ENCODE data around the gene RSBN1L.

Gene RSBN1L

GRCh38 chr7:77827999-77828398 lies 131.7 kb downstream of the RSBN1L start:
- Histone ChIP-seq H3K27ac (ENCODE audit: poor library complexity, severe bottlenecking) (no peak overlapping the region), H3K27me3 (ENCODE audit: insufficient read depth, poor library complexity, severe bottlenecking) (no peaks in the 10 kb centered on the region), H3K4me1 (ENCODE audit: insufficient read depth, poor library complexity, severe bottlenecking) (no peaks in the 10 kb centered on the region), H3K9me3 (ENCODE audit: severe bottlenecking) (no peaks in the 10 kb centered on the region), H3K36me3 (ENCODE audit: low read depth) (no peaks in the 10 kb centered on the region), H3K4me3 (ENCODE audit: severe bottlenecking) (no peak overlapping the region)
- TF ChIP-seq CTCF (IDR thresholded peaks at IDR 0.05; ENCODE audit: poor library complexity, severe bottlenecking): no peak
- no peak for DNase-seq (ENCODE audit: low spot score)
- ATAC-seq (ENCODE audit: low read depth): no peak

- no peaks in the 10 kb centered on the region for H3K9me3 ChIP-seq (ENCODE audit: severe bottlenecking)
- no peak for DNase-seq (ENCODE audit: low spot score)
- ATAC-seq (ENCODE audit: low read depth): no peak
- no peaks in the 10 kb centered on the region for H3K27me3 ChIP-seq (ENCODE audit: insufficient read depth, poor library complexity, severe bottlenecking)
- no peak for TF ChIP-seq CTCF (IDR thresholded peaks at IDR 0.05; ENCODE audit: poor library complexity, severe bottlenecking)
- peaks cover 14% of the 10 kb centered on the region for H3K4me1 ChIP-seq (ENCODE audit: insufficient read depth, poor library complexity, severe bottlenecking)
- H3K36me3 ChIP-seq (ENCODE audit: low read depth): no peaks in the 10 kb centered on the region
- H3K4me3 ChIP-seq (ENCODE audit: severe bottlenecking): no peak overlapping the region
- H3K27ac ChIP-seq (ENCODE audit: poor library complexity, severe bottlenecking): no peak overlapping the region
Measured at GRCh38 chr7:77830649-77831355, 134.5 kb downstream of the RSBN1L start.

- no peak overlapping the region for H3K4me3 ChIP-seq (ENCODE audit: severe bottlenecking)
- H3K36me3 ChIP-seq (ENCODE audit: low read depth): no peaks in the 10 kb centered on the region
- no peak overlapping the region for H3K27ac ChIP-seq (ENCODE audit: poor library complexity, severe bottlenecking)
- H3K27me3 ChIP-seq (ENCODE audit: insufficient read depth, poor library complexity, severe bottlenecking): no peaks in the 10 kb centered on the region
- H3K4me1 ChIP-seq (ENCODE audit: insufficient read depth, poor library complexity, severe bottlenecking): peaks cover 14% of the 10 kb centered on the region
- no peaks in the 10 kb centered on the region for H3K9me3 ChIP-seq (ENCODE audit: severe bottlenecking)
- ATAC-seq (ENCODE audit: low read depth) (no peak), DNase-seq (ENCODE audit: low spot score) (no peak)
- no peak for TF ChIP-seq CTCF (IDR thresholded peaks at IDR 0.05; ENCODE audit: poor library complexity, severe bottlenecking)
Measured at GRCh38 chr7:77831481-77831880, 135.2 kb downstream of the RSBN1L start.

- H3K4me1 ChIP-seq (ENCODE audit: insufficient read depth, poor library complexity, severe bottlenecking): peaks cover 14% of the 10 kb centered on the region
- no peak overlapping the region for H3K4me3 ChIP-seq (ENCODE audit: severe bottlenecking)
- no peaks in the 10 kb centered on the region for H3K27me3 ChIP-seq (ENCODE audit: insufficient read depth, poor library complexity, severe bottlenecking)
- no peak overlapping the region for H3K27ac ChIP-seq (ENCODE audit: poor library complexity, severe bottlenecking)
- no peaks in the 10 kb centered on the region for H3K36me3 ChIP-seq (ENCODE audit: low read depth)
- no peak for TF ChIP-seq CTCF (IDR thresholded peaks at IDR 0.05; ENCODE audit: poor library complexity, severe bottlenecking)
- DNase-seq (ENCODE audit: low spot score): no peak
- no peak for ATAC-seq (ENCODE audit: low read depth)
- H3K9me3 ChIP-seq (ENCODE audit: severe bottlenecking): no peaks in the 10 kb centered on the region
Measured at GRCh38 chr7:77831953-77832352, 135.7 kb downstream of the RSBN1L start.

Data from RWPE2 (cell line).